ENCODE data around the gene MGA.

Gene MGA

GRCh38 chr15:41790169-41790568, 130.0 kb downstream of the MGA start:
- no peak overlapping the region for H3K4me3 ChIP-seq (ENCODE audit: low read depth, low read length)
- in situ Hi-C loops (cut with HindIII; ENCODE audit: low sequenced_read_pairs): loop anchor here (25.0 kb wide), 1 partner anchor 97 kb away; the partner anchor contains the start of gene SPTBN5
- no peak for DNase-seq (ENCODE audit: low read depth)
- TF ChIP-seq CTCF (IDR thresholded peaks at IDR 0.05; ENCODE audit: low read depth, low read length, missing control alignments): no peak

- H3K4me3 ChIP-seq (ENCODE audit: low read depth, low read length): no peak overlapping the region
- peak; percentile 62 for DNase-seq (ENCODE audit: low read depth)
- in situ Hi-C loops (cut with HindIII; ENCODE audit: low sequenced_read_pairs): loop anchor here (25.0 kb wide), 1 partner anchor 96 kb away; the partner anchor contains the start of gene SPTBN5
- no peak for TF ChIP-seq CTCF (IDR thresholded peaks at IDR 0.05; ENCODE audit: low read depth, low read length, missing control alignments)
Observed at GRCh38 chr15:41790756-41791546, 130.7 kb downstream of the MGA start.

- TF ChIP-seq CTCF (IDR thresholded peaks at IDR 0.05; ENCODE audit: low read depth, low read length, missing control alignments): no peak
- in situ Hi-C loops (cut with HindIII; ENCODE audit: low sequenced_read_pairs): loop anchor here (25.0 kb wide), 1 partner anchor 96 kb away; the partner anchor contains the start of gene SPTBN5
- no peak for DNase-seq (ENCODE audit: low read depth)
- no peak overlapping the region for H3K4me3 ChIP-seq (ENCODE audit: low read depth, low read length)
Observed at GRCh38 chr15:41791547-41791937, 131.3 kb downstream of the MGA start.

GRCh38 chr15:41792000-41792637, 131.9 kb downstream of the MGA start:
- DNase-seq (ENCODE audit: low read depth): no peak
- in situ Hi-C loops (cut with HindIII; ENCODE audit: low sequenced_read_pairs): loop anchor here (25.0 kb wide), 1 partner anchor 95 kb away; the partner anchor contains the start of gene SPTBN5
- H3K4me3 ChIP-seq (ENCODE audit: low read depth, low read length): no peak overlapping the region
- no peak for TF ChIP-seq CTCF (IDR thresholded peaks at IDR 0.05; ENCODE audit: low read depth, low read length, missing control alignments)

- TF ChIP-seq CTCF (IDR thresholded peaks at IDR 0.05; ENCODE audit: low read depth, low read length, missing control alignments): no peak
- in situ Hi-C loops (cut with HindIII; ENCODE audit: low sequenced_read_pairs): loop anchor here (25.0 kb wide), 1 partner anchor 93 kb away; the partner anchor contains the start of gene SPTBN5
- H3K4me3 ChIP-seq (ENCODE audit: low read depth, low read length): no peak overlapping the region
- no peak for DNase-seq (ENCODE audit: low read depth)
Observed at GRCh38 chr15:41794081-41794480, 133.9 kb downstream of the MGA start.

- in situ Hi-C loops (cut with HindIII; ENCODE audit: low sequenced_read_pairs): loop anchor here (25.0 kb wide), 1 partner anchor 91 kb away; the partner anchor contains the start of gene SPTBN5
- no peak for TF ChIP-seq CTCF (IDR thresholded peaks at IDR 0.05; ENCODE audit: low read depth, low read length, missing control alignments)
- no peak for DNase-seq (ENCODE audit: low read depth)
- H3K4me3 ChIP-seq (ENCODE audit: low read depth, low read length): no peak overlapping the region
Observed at GRCh38 chr15:41795996-41796856, 136.0 kb downstream of the MGA start.

Data from astrocyte of the cerebellum (primary cell).